LNCaP clone FGC (cell line): Measurements from ENCODE around the gene RABGAP1L.

Experiments
- DNase-seq: peaks from one replicate; pipeline ENCODE4 v3.0.0-alpha.2; 2011; ENCODE audit warnings: low read depth
- H3K4me3 ChIP-seq: 2 replicates; pipeline ENCODE4 v1.5.1; 2011; ENCODE audit warnings: mild to moderate bottlenecking, low read depth, low read length, control low read depth
- CTCF ChIP-seq: IDR thresholded peaks from 2 replicates; pipeline ENCODE4 v1.5.1; 2012; ENCODE audit warnings: mild to moderate bottlenecking; ENCODE audit not compliant: control insufficient read depth, insufficient read depth; ENCODE audit errors: extremely low read depth

Gene RABGAP1L

GRCh38 chr1:174696026-174696821 is 536.9 kb downstream of the RABGAP1L start:
- H3K4me3 ChIP-seq = no peak overlapping the region
- TF ChIP-seq CTCF = no peak
- DNase-seq = no peak

GRCh38 chr1:174700314-174700713 is 541.0 kb downstream of the RABGAP1L start:
- DNase-seq = no peak
- H3K4me3 ChIP-seq = no peak overlapping the region
- no peak for TF ChIP-seq CTCF

GRCh38 chr1:174700775-174701174 is 541.5 kb downstream of the RABGAP1L start:
- TF ChIP-seq CTCF = no peak
- no peak for DNase-seq
- H3K4me3 ChIP-seq = no peak overlapping the region

GRCh38 chr1:174701565-174701964 is 542.2 kb downstream of the RABGAP1L start:
- no peak for TF ChIP-seq CTCF
- no peak for DNase-seq
- no peak overlapping the region for H3K4me3 ChIP-seq

- no peak for TF ChIP-seq CTCF
- DNase-seq = no peak
- no peak overlapping the region for H3K4me3 ChIP-seq
Observed at GRCh38 chr1:174702011-174702410, 542.7 kb downstream of the RABGAP1L start.

GRCh38 chr1:174703309-174703708 is 544.0 kb downstream of the RABGAP1L start:
- no peak for DNase-seq
- no peak overlapping the region for H3K4me3 ChIP-seq
- TF ChIP-seq CTCF = no peak

GRCh38 chr1:174704300-174704699 is 545.0 kb downstream of the RABGAP1L start:
- DNase-seq = no peak
- no peak overlapping the region for H3K4me3 ChIP-seq
- no peak for TF ChIP-seq CTCF
